Gastrocnemius medialis (tissue), 4 donors: ENCODE data around the gene ADARB2.

Experiments used
- CTCF ChIP-seq, 5 experiments: fragments of 450-650 bp in 3 of 5; fragments of 200-600 bp in 2 of 5; sonication (generic) in 2 of 5; IDR thresholded peaks in 4 of 5; conservative IDR thresholded peaks in 1 of 5; 1 replicate in 4 of 5; 2 replicates in 1 of 5; pipeline ENCODE4 v1.5.1; 2016 to 2019; ENCODE audit warnings: antibody characterized with exemption in 5 of 5, mild to moderate bottlenecking in 3 of 5, moderate library complexity in 3 of 5
- POLR2A ChIP-seq, 2 donors: fragments of 450-650 bp; IDR thresholded peaks; one replicate each; pipeline ENCODE4 v1.6.1; 2017; ENCODE audit warnings: antibody characterized with exemption in 2 of 2, mild to moderate bottlenecking in 2 of 2, moderate library complexity in 2 of 2

- TF ChIP-seq POLR2A (IDR thresholded peaks at IDR 0.05) = no peak
- TF ChIP-seq CTCF (IDR thresholded peaks at IDR 0.05 in 4 of 5, conservative IDR thresholded peaks at IDR 0.05 in 1 of 5) = no peak
These were observed 199.2 kb downstream of the ADARB2 start for GRCh38 chr10:1538121-1538520.
